Effector memory CD4-positive, alpha-beta T cell (primary cell): Measurements from ENCODE around the gene CHERP.

Experiments used
- DNase-seq, 3 donors: peaks; one replicate each; pipeline ENCODE4 v3.0.0-alpha.2; 2020
- H3K27ac ChIP-seq: 2 replicates; pipeline ENCODE4 v1.7.0; 2013; ENCODE audit warnings: mild to moderate bottlenecking, low read length, moderate library complexity; ENCODE audit not compliant: insufficient read depth, poor library complexity, severe bottlenecking
- H3K27me3 ChIP-seq: replicated peaks from 2 replicates; pipeline ENCODE4 v1.7.0; 2013; ENCODE audit warnings: mild to moderate bottlenecking, low read length; ENCODE audit not compliant: insufficient read depth, control insufficient read depth, poor library complexity, severe bottlenecking
- H3K36me3 ChIP-seq: 2 replicates; pipeline ENCODE4 v1.7.0; 2013; ENCODE audit warnings: mild to moderate bottlenecking, low read length, moderate library complexity; ENCODE audit not compliant: control insufficient read depth, insufficient read depth
- H3K4me1 ChIP-seq: 2 replicates; pipeline ENCODE4 v1.7.0; 2013; ENCODE audit warnings: low read length, mild to moderate bottlenecking; ENCODE audit not compliant: control insufficient read depth, insufficient read depth, poor library complexity, severe bottlenecking
- H3K4me3 ChIP-seq: 2 replicates; pipeline ENCODE4 v1.7.0; 2013; ENCODE audit warnings: low read length, low read depth, mild to moderate bottlenecking; ENCODE audit not compliant: insufficient read depth, poor library complexity, severe bottlenecking
- H3K9me3 ChIP-seq: 2 replicates; pipeline ENCODE4 v1.7.0; 2013; ENCODE audit warnings: mild to moderate bottlenecking, low read length, moderate library complexity; ENCODE audit not compliant: control insufficient read depth

CHERP gene

DNA sequence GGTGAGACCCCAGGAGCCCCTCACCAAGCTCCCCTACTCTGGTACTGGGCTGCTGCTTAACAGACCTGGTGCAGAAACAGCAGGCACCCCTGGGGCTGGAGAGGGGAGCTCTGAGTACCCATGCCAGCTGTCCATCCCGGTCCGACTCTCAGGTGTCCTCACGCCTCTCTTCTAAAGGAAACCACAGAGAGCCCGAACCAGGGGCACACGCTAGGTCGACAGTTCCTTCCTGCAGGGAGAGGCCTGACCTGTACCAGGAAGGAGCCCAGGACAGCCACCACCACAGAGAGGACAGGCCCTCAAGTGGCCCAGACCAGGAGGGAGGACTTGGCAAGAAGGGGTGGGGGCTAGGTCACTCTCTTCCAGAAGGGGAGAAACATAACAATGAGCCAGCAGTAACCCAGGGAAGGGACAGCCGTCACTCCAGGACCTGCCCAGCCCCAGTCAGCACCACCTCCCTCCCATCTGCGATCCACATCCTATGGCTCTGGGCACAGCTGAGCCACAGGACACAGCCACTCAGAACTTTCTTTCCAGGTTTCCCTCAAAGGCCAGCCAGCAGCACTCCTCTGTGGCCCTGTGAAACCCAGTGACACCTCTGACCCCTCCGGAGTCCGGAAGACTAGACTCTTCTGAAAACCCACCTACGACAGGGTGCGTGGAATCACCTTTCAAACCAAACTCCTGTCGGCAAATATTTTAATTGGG is 43.0 kb upstream of the CHERP start:
- H3K36me3 ChIP-seq, result no peaks in the 10 kb centered on the region
- no peaks in the 10 kb centered on the region for H3K9me3 ChIP-seq
- peak overlapping the region; percentile 80 for H3K27ac ChIP-seq
- peak overlapping the region; percentile 39 for H3K4me3 ChIP-seq
- H3K4me1 ChIP-seq, result peaks cover 67% of the 10 kb centered on the region
- DNase-seq, result no peak
- H3K27me3 ChIP-seq, result no peaks in the 10 kb centered on the region

- Histone ChIP-seq H3K4me3 (peak overlapping the region; percentile 39), H3K36me3 (peaks cover 2% of the 10 kb centered on the region), H3K27ac (peak overlapping the region; percentile 80), H3K4me1 (peaks cover 67% of the 10 kb centered on the region), H3K9me3 (no peaks in the 10 kb centered on the region), H3K27me3 (no peaks in the 10 kb centered on the region)
- peak; percentile 91 to 96 (median 95) for DNase-seq
These were observed 42.2 kb upstream of the CHERP start for GRCh38 chr19:16584248-16585093.

DNA sequence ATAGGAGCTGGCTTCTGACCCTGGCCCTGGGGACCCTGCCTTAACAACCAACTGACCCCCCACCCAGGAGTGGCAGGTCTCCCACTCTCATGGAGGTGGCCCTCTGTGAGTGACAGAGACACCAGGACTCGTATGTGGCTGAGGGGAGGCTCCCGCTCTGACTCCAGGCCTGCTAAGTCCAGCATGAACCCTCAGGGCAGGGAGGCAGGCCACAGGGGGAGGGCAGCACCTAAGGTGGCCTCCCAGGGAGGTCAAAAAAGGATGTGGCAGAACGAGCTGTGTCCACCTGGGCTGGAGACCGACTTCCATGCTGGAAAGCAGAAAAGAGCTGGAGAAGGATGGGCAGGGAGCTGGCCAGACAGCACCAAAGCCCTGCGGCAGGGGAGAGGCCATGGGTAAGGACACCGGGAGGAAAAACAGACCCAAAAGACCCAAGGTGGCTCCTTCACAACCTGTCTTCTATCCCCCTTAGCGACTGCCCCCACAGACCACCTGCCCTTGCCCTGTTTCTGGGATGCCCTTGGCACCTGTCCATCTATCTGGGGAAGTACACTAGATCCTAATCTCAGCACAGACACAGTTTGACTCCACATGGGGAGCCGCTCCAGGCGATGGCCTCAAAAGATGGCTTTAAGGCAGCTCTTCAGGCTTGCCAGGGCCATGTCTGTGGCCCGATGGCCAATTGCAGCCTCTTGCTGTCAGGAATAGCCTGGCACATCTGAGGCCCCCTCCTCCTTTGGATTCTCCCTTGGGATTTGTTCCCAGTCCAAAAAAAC is 40.4 kb upstream of the CHERP start:
- Histone ChIP-seq H3K27ac (peak overlapping the region; percentile 80), H3K27me3 (no peaks in the 10 kb centered on the region), H3K36me3 (peaks cover 18% of the 10 kb centered on the region), H3K4me3 (no peak overlapping the region), H3K9me3 (no peaks in the 10 kb centered on the region), H3K4me1 (peaks cover 52% of the 10 kb centered on the region)
- DNase-seq, result no peak

- no peak overlapping the region for H3K4me3 ChIP-seq
- H3K27me3 ChIP-seq, result no peaks in the 10 kb centered on the region
- H3K4me1 ChIP-seq, result peaks cover 45% of the 10 kb centered on the region
- no peak for DNase-seq
- no peaks in the 10 kb centered on the region for H3K9me3 ChIP-seq
- peak overlapping the region; percentile 11 for H3K27ac ChIP-seq
- peaks cover 25% of the 10 kb centered on the region for H3K36me3 ChIP-seq
These were observed 39.7 kb upstream of the CHERP start for GRCh38 chr19:16581971-16582343.

- Histone ChIP-seq H3K9me3 (no peaks in the 10 kb centered on the region), H3K27ac (peak overlapping the region; percentile 11), H3K4me1 (peaks cover 39% of the 10 kb centered on the region), H3K36me3 (peaks cover 31% of the 10 kb centered on the region), H3K27me3 (no peaks in the 10 kb centered on the region), H3K4me3 (no peak overlapping the region)
- no peak for DNase-seq
These were observed 39.1 kb upstream of the CHERP start for GRCh38 chr19:16581145-16581970.

DNA sequence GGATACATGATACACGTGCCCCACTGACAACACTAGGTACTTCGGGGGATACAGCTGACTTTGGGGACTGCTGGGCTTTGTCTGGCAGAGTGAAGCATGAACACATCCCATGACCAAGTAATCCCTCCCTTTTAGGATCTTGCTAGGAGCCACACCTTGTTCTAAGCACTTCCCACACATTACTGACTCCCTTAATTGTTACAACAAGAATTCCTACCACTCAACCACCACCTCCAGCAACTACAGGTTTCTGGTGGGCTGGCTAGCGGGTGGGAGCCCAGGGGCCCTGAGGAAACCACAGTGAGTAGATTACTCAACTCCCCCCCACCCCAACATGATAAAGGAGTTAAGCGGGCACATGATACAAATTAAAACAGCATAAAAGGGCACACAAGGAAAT is 37.1 kb upstream of the CHERP start:
- no peak overlapping the region for H3K4me3 ChIP-seq
- peaks cover 22% of the 10 kb centered on the region for H3K4me1 ChIP-seq
- no peak for DNase-seq
- H3K27me3 ChIP-seq, result no peaks in the 10 kb centered on the region
- peaks cover 46% of the 10 kb centered on the region for H3K36me3 ChIP-seq
- no peaks in the 10 kb centered on the region for H3K9me3 ChIP-seq
- no peak overlapping the region for H3K27ac ChIP-seq

GRCh38 chr19:16577531-16577985 is 35.3 kb upstream of the CHERP start:
- no peak overlapping the region for H3K27ac ChIP-seq
- DNase-seq, result no peak

GRCh38 chr19:16576690-16577530 is 34.7 kb upstream of the CHERP start:
- no peaks in the 10 kb centered on the region for H3K27me3 ChIP-seq
- H3K4me3 ChIP-seq, result no peak overlapping the region
- no peaks in the 10 kb centered on the region for H3K9me3 ChIP-seq
- H3K4me1 ChIP-seq, result peaks cover 16% of the 10 kb centered on the region
- H3K36me3 ChIP-seq, result peaks cover 46% of the 10 kb centered on the region
- DNase-seq, result no peak
- no peak overlapping the region for H3K27ac ChIP-seq

More at GRCh38 chr19:16577531-16577985, 35.3 kb upstream of the CHERP start:
- no peak overlapping the region for H3K4me3 ChIP-seq
- H3K36me3 ChIP-seq, result peaks cover 46% of the 10 kb centered on the region
- H3K27me3 ChIP-seq, result no peaks in the 10 kb centered on the region
- H3K9me3 ChIP-seq, result no peaks in the 10 kb centered on the region
- H3K4me1 ChIP-seq, result peaks cover 20% of the 10 kb centered on the region
